Fibroblast of lung (primary cell): Measurements from ENCODE around the gene YES1. TPM values are rescaled to one million over a fixed set of nuclear protein-coding genes. Genes with fewer than 3 reads are reported as not detected.

ENCODE experiments used
- DNase-seq, 2 donors: peaks; one replicate each; pipeline versions ENCODE4 v3.0.0 to v3.0.0-alpha.2; 2010; ENCODE audit warnings: low read depth in 2 of 2
- H2AFZ ChIP-seq: 2 replicates; pipeline ENCODE4 v1.5.1; 2012; ENCODE audit warnings: low read length, control low read depth, inconsistent platforms
- H3K27ac ChIP-seq: 2 replicates; pipeline ENCODE4 v1.5.1; 2011; ENCODE audit warnings: low read length, control low read depth; ENCODE audit not compliant: insufficient read depth
- H3K27me3 ChIP-seq: 2 replicates; pipeline ENCODE4 v1.5.1; 2011; ENCODE audit warnings: mild to moderate bottlenecking, low read length; ENCODE audit not compliant: control insufficient read depth, insufficient read depth
- H3K36me3 ChIP-seq: 2 replicates; pipeline ENCODE4 v1.5.1; 2011; ENCODE audit warnings: low read length; ENCODE audit not compliant: control insufficient read depth, insufficient read depth
- H3K4me1 ChIP-seq: 2 replicates; pipeline ENCODE4 v1.5.1; 2011; ENCODE audit warnings: low read length; ENCODE audit not compliant: control insufficient read depth, insufficient read depth; ENCODE audit errors: extremely low read depth
- H3K4me2 ChIP-seq: 2 replicates; pipeline ENCODE4 v1.5.1; 2011; ENCODE audit warnings: low read length, control low read depth; ENCODE audit not compliant: insufficient read depth; ENCODE audit errors: extremely low read depth
- H3K4me3 ChIP-seq, 4 experiments: fragments of 200-600 bp in 1 of 4; sonication (generic) in 1 of 4; replicated peaks in 1 of 4; 2 replicates each; pipeline ENCODE4 v1.5.1; 2011 to 2016; ENCODE audit warnings: low read length in 4 of 4, low read depth in 3 of 4, mild to moderate bottlenecking in 3 of 4, control low read depth in 2 of 4, inconsistent platforms in 1 of 4, mixed read lengths in 1 of 4; ENCODE audit not compliant: insufficient read depth in 1 of 4; ENCODE audit errors: control extremely low read depth in 1 of 4
- H3K79me2 ChIP-seq: 2 replicates; pipeline ENCODE4 v1.5.1; 2012; ENCODE audit warnings: mild to moderate bottlenecking, low read length, inconsistent platforms; ENCODE audit not compliant: control insufficient read depth, insufficient read depth
- H3K9ac ChIP-seq: 2 replicates; pipeline ENCODE4 v1.5.1; 2011; ENCODE audit warnings: mild to moderate bottlenecking, low read length, control low read depth; ENCODE audit not compliant: insufficient read depth
- H3K9me3 ChIP-seq: 2 replicates; pipeline ENCODE4 v1.5.1; 2012; ENCODE audit warnings: low read depth, low read length; ENCODE audit not compliant: control insufficient read depth, insufficient read depth
- H4K20me1 ChIP-seq: 2 replicates; pipeline ENCODE4 v1.5.1; 2011; ENCODE audit warnings: low read length; ENCODE audit not compliant: control insufficient read depth, insufficient read depth; ENCODE audit errors: extremely low read depth
- EZH2 ChIP-seq: IDR thresholded peaks from 2 replicates; pipeline ENCODE4 v1.5.1; 2012; ENCODE audit warnings: low read length, control low read depth, mild to moderate bottlenecking; ENCODE audit errors: missing control alignments
- polyA plus RNA-seq, 2 donors: library from polyadenylated mRNA; depleted of rRNA in 1 of 2; stranded (reverse) in 1 of 2; unstranded in 1 of 2; fragments of >200 nt; gene quantifications; 2 replicates each; pipeline ENCODE4 v1.2.1, GENCODE V29; 2011 to 2012; ENCODE audit warnings: missing spikeins in 1 of 2
- total RNA-seq: library from RNA; depleted of rRNA; stranded (reverse); fragments of >200 nt; gene quantifications from 2 replicates; pipeline ENCODE4 v1.2.1, GENCODE V29; 2014
- TF ChIP-seq, protein P1 (sequence below), 2 donors: IDR thresholded peaks in 1 of 2; conservative IDR thresholded peaks in 1 of 2; 1 replicate in 1 of 2; 2 replicates in 1 of 2; pipeline ENCODE4 v1.5.1; 2011 to 2012; ENCODE audit warnings: low read length in 2 of 2, control low read depth in 1 of 2, inconsistent platforms in 1 of 2, low read depth in 1 of 2, mild to moderate bottlenecking in 1 of 2

Gene YES1
- total and polyA plus RNA-seq, 2 donors (not counting 1 experiment from before 2014, with no cell fraction given) = 26.6 to 49.5 TPM

GRCh38 chr18:673769-674168 lies 138.3 kb downstream of the YES1 start:
- no peaks in the 10 kb centered on the region for H3K27me3 ChIP-seq
- DNase-seq = no peak
- no peaks in the 10 kb centered on the region for H3K4me1 ChIP-seq
- no peak overlapping the region for H3K9ac ChIP-seq
- peaks cover 22% of the 10 kb centered on the region for H3K36me3 ChIP-seq
- no peak overlapping the region for H3K4me2 ChIP-seq
- no peak overlapping the region for H2AFZ ChIP-seq
- no peaks in the 10 kb centered on the region for H3K79me2 ChIP-seq
- H4K20me1 ChIP-seq = no peaks in the 10 kb centered on the region
- H3K4me3 ChIP-seq = no peak overlapping the region
- TF ChIP-seq, protein P1, sequence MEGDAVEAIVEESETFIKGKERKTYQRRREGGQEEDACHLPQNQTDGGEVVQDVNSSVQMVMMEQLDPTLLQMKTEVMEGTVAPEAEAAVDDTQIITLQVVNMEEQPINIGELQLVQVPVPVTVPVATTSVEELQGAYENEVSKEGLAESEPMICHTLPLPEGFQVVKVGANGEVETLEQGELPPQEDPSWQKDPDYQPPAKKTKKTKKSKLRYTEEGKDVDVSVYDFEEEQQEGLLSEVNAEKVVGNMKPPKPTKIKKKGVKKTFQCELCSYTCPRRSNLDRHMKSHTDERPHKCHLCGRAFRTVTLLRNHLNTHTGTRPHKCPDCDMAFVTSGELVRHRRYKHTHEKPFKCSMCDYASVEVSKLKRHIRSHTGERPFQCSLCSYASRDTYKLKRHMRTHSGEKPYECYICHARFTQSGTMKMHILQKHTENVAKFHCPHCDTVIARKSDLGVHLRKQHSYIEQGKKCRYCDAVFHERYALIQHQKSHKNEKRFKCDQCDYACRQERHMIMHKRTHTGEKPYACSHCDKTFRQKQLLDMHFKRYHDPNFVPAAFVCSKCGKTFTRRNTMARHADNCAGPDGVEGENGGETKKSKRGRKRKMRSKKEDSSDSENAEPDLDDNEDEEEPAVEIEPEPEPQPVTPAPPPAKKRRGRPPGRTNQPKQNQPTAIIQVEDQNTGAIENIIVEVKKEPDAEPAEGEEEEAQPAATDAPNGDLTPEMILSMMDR (conservative IDR thresholded peaks at IDR 0.05 in 1 of 2, IDR thresholded peaks at IDR 0.05 in 1 of 2; ENCODE audit: low read depth in 1 of 2, low read length in 2 of 2) = no peak
- no peak for TF ChIP-seq EZH2
- no peaks in the 10 kb centered on the region for H3K9me3 ChIP-seq
- H3K27ac ChIP-seq = no peak overlapping the region

- no peaks in the 10 kb centered on the region for H3K4me1 ChIP-seq
- H3K9me3 ChIP-seq = no peaks in the 10 kb centered on the region
- H3K4me2 ChIP-seq = no peak overlapping the region
- H3K79me2 ChIP-seq = no peaks in the 10 kb centered on the region
- peaks cover 22% of the 10 kb centered on the region for H3K36me3 ChIP-seq
- H2AFZ ChIP-seq = no peak overlapping the region
- H3K9ac ChIP-seq = no peak overlapping the region
- H3K27ac ChIP-seq = no peak overlapping the region
- TF ChIP-seq, protein P1 (conservative IDR thresholded peaks at IDR 0.05 in 1 of 2, IDR thresholded peaks at IDR 0.05 in 1 of 2; ENCODE audit: low read depth in 1 of 2, low read length in 2 of 2) = no peak
- no peak for TF ChIP-seq EZH2
- no peaks in the 10 kb centered on the region for H3K27me3 ChIP-seq
- DNase-seq = no peak
- H3K4me3 ChIP-seq = no peak overlapping the region
- H4K20me1 ChIP-seq = no peaks in the 10 kb centered on the region
These were observed 138.7 kb downstream of the YES1 start for GRCh38 chr18:673317-673716.

Other genes with a start within 250 kb of the YES1 start
- not detected in 2 replicates for gene CETN1, start 231.9 kb downstream of the YES1 start, total RNA-seq
- gene CETN1, start 231.9 kb downstream of the YES1 start, polyA plus RNA-seq = not detected in 2 replicates
- not detected in 2 replicates for gene CLUL1, start 215.3 kb downstream of the YES1 start, total RNA-seq
- gene CLUL1, start 215.3 kb downstream of the YES1 start, polyA plus RNA-seq = not detected in 2 replicates
- 12.1 and 16.8 TPM in 2 replicates for gene TYMS, start 154.6 kb downstream of the YES1 start, total RNA-seq
- 45.4 and 152 TPM in 2 replicates for gene TYMS, start 154.6 kb downstream of the YES1 start, polyA plus RNA-seq
- 17.7 and 23.3 TPM in 2 replicates for gene ENOSF1, start 99.6 kb downstream of the YES1 start, total RNA-seq
- gene ENOSF1, start 99.6 kb downstream of the YES1 start, polyA plus RNA-seq = 8.2 and 13.5 TPM in 2 replicates
- gene ADCYAP1, start 92.6 kb upstream of the YES1 start, total RNA-seq = not detected in 2 replicates
- not detected in 2 replicates for gene ADCYAP1, start 92.6 kb upstream of the YES1 start, polyA plus RNA-seq